ENCODE data around the gene ACTR1A.

The ACTR1A gene

DNA sequence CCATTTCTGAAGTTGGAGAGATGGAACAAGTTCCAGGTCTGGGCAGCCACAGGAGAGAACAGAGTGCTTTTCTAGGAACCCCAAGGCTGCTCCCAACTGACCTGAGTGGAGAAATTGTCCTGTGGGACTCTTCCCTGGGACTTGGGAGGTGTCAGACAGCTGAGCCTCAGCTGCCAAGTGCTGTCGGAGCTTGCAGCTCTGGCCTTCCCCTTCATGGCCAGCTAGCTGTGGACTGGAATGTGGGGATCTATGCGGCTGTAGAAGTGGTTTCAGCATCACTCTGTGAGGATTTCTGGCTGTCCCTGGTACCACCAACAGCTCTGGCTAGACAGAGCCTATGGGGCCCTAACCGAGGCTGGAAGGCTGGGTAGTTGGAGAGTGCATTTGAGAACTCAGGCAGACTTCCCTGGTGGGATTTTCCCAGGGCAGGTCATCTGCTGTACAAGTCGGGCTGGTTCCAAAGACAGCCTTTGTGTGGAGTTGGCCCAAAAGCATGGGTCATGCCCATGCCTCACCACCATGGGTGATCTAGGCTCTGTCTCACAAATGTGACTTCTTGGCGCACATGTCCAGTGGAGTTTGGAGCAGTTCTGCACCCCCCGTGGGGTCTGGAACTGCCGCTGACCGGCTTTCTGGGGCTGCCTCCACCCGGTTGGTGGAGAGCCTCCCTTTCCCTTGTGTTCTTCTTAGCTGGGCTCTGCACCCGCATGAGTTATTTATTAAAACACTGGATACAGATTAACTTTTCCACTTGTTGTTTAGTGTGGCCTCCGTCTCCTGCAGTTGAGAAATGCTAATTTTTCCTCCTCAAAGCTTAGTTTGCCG, 12.2 kb upstream of the ACTR1A start:
- ChIA-PET CTCF (interaction anchor here (0.5 kb wide), 1 partner anchor 69 kb away, joined by 3 read pairs; no protein-coding TSS in a partner anchor), POLR2A (no interaction called here)
- DNase-seq (ENCODE audit: extremely low spot score), result no peak
- TF ChIP-seq, protein P1, sequence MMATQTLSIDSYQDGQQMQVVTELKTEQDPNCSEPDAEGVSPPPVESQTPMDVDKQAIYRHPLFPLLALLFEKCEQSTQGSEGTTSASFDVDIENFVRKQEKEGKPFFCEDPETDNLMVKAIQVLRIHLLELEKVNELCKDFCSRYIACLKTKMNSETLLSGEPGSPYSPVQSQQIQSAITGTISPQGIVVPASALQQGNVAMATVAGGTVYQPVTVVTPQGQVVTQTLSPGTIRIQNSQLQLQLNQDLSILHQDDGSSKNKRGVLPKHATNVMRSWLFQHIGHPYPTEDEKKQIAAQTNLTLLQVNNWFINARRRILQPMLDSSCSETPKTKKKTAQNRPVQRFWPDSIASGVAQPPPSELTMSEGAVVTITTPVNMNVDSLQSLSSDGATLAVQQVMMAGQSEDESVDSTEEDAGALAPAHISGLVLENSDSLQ (IDR thresholded peaks at IDR 0.05), result no peak
- TF ChIP-seq LEF1 (IDR thresholded peaks at IDR 0.05; ENCODE audit: borderline replicate concordance) (no peak), FOXK2 (IDR thresholded peaks at IDR 0.05) (no peak), L3MBTL2 (conservative IDR thresholded peaks at IDR 0.05) (no peak), FOXA1 (IDR thresholded peaks at IDR 0.05) (no peak), CTBP1 (IDR thresholded peaks at IDR 0.05; ENCODE audit: borderline replicate concordance) (no peak), BHLHE40 (IDR thresholded peaks at IDR 0.05; ENCODE audit: borderline replicate concordance) (no peak), HDGF (IDR thresholded peaks at IDR 0.05; ENCODE audit: borderline replicate concordance) (no peak), ARNT (IDR thresholded peaks at IDR 0.05) (no peak), FOXM1 (IDR thresholded peaks at IDR 0.05; ENCODE audit: borderline replicate concordance) (no peak), SP1 (IDR thresholded peaks at IDR 0.05) (no peak), SUZ12 (IDR thresholded peaks at IDR 0.05) (no peak), TARDBP (IDR thresholded peaks at IDR 0.05) (no peak), ELF4 (IDR thresholded peaks at IDR 0.05) (no peak), NFRKB (IDR thresholded peaks at IDR 0.05) (no peak), ZNF384 (IDR thresholded peaks at IDR 0.05) (no peak)

DNA sequence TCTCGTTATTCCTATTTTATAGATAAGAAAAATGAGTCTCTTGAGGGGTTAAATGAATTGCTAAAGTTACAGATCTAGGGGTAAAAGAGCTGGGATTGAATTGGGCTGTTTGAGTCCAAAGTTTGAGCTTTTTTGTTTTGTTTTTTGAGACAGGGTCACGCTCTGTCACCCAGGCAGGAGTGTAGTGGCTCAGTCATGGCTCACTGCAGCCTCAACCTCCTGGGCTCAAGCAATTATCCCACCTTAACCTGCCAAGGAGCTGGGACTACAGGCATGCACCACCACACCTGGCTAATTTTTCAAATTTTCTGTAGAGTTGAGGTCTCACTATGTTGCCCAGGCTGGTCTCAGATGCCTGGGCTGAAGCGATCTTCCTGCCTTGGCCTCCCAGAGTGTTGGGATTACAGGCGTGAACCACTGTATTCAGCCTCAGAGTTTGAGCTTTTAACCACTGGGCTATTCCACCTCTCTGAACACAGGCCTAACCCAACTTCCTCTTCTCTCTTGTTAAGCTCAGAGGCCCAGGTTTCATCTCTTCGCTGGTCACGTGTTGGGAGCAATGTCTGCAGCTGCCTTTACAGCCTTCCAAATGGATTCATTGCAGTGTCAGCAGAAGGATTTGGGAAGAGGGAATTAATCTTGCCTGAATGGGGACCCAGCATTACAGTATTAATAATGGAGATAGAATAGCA, 9.2 kb upstream of the ACTR1A start:
- POLR2A ChIA-PET, result no interaction called here
- TF ChIP-seq ELF4 (IDR thresholded peaks at IDR 0.05), result no peak
- TF ChIP-seq ARNT (IDR thresholded peaks at IDR 0.05), result no peak
- no peak for TF ChIP-seq LEF1 (IDR thresholded peaks at IDR 0.05; ENCODE audit: borderline replicate concordance)
- no peak for TF ChIP-seq NFRKB (IDR thresholded peaks at IDR 0.05)
- TF ChIP-seq FOXK2 (IDR thresholded peaks at IDR 0.05), result no peak
- no peak for TF ChIP-seq CTBP1 (IDR thresholded peaks at IDR 0.05; ENCODE audit: borderline replicate concordance)
- no peak for TF ChIP-seq FOXM1 (IDR thresholded peaks at IDR 0.05; ENCODE audit: borderline replicate concordance)
- TF ChIP-seq TARDBP (IDR thresholded peaks at IDR 0.05), result no peak
- TF ChIP-seq BHLHE40 (IDR thresholded peaks at IDR 0.05; ENCODE audit: borderline replicate concordance), result no peak
- TF ChIP-seq ZNF384 (IDR thresholded peaks at IDR 0.05), result no peak
- no peak for TF ChIP-seq SP1 (IDR thresholded peaks at IDR 0.05)
- no peak for TF ChIP-seq L3MBTL2 (conservative IDR thresholded peaks at IDR 0.05)
- no peak for TF ChIP-seq HDGF (IDR thresholded peaks at IDR 0.05; ENCODE audit: borderline replicate concordance)
- no peak for TF ChIP-seq SUZ12 (IDR thresholded peaks at IDR 0.05)
- TF ChIP-seq FOXA1 (IDR thresholded peaks at IDR 0.05), result no peak
- TF ChIP-seq, protein P1 (IDR thresholded peaks at IDR 0.05), result no peak
- no peak for DNase-seq (ENCODE audit: extremely low spot score)
- CTCF ChIA-PET, result interaction anchor here (0.7 kb wide), 1 partner anchor 28 kb away, joined by 3 read pairs; no protein-coding TSS in a partner anchor

DNA sequence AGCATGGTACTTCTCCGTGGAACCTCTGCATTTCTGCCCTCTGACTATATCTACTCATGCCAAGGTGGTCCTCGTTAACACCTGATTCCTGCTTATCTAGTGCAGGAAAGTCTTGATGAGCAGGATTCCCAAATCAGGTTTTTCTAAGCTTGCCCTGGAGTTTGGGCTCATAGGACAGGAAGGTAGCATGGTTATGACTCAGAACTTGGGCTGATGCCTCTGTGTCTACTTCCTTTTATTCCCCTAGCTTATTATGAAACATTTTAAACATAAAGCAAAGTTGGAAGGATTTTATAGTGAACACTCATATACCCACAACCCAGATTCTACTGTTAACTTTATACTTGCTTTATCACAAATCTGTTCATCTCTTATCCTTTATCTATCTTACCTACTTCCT, 6.9 kb upstream of the ACTR1A start:
- DNase-seq (ENCODE audit: extremely low spot score), result no peak
- TF ChIP-seq SUZ12 (IDR thresholded peaks at IDR 0.05) (no peak), FOXM1 (IDR thresholded peaks at IDR 0.05; ENCODE audit: borderline replicate concordance) (no peak), NFRKB (IDR thresholded peaks at IDR 0.05) (no peak), ARNT (IDR thresholded peaks at IDR 0.05) (no peak), FOXK2 (IDR thresholded peaks at IDR 0.05) (no peak), ZNF384 (IDR thresholded peaks at IDR 0.05) (no peak), SP1 (IDR thresholded peaks at IDR 0.05) (no peak), LEF1 (IDR thresholded peaks at IDR 0.05; ENCODE audit: borderline replicate concordance) (no peak), BHLHE40 (IDR thresholded peaks at IDR 0.05; ENCODE audit: borderline replicate concordance) (no peak), L3MBTL2 (conservative IDR thresholded peaks at IDR 0.05) (no peak), TARDBP (IDR thresholded peaks at IDR 0.05) (no peak), CTBP1 (IDR thresholded peaks at IDR 0.05; ENCODE audit: borderline replicate concordance) (no peak), FOXA1 (IDR thresholded peaks at IDR 0.05) (no peak), HDGF (IDR thresholded peaks at IDR 0.05; ENCODE audit: borderline replicate concordance) (no peak), ELF4 (IDR thresholded peaks at IDR 0.05) (no peak)
- TF ChIP-seq, protein P1 (IDR thresholded peaks at IDR 0.05), result no peak
- ChIA-PET POLR2A (no interaction called here), CTCF (no interaction called here)

DNA sequence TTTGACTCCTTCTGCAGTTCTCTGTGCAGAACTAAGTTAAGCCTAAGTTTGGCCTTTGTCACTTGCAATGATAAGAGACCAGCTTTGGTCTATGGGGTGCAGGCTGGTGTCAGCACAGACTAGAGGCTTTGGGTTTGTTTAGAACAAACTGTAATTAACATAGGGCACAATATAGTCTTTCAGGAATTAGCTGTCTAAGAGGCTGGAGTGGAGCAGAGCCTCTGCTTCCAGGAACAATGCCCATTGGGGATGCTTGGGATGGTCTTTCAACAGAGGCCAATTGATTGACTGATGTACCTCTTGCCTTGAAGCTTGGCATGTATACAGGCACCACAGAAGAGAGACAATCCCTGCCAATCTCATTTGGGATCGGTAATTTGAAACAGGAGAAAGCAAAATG, 6.0 kb upstream of the ACTR1A start:
- CTCF ChIA-PET, result interaction anchor here (0.5 kb wide), 1 partner anchor 200 kb away, joined by 3 read pairs; no protein-coding TSS in a partner anchor
- TF ChIP-seq ZNF384 (IDR thresholded peaks at IDR 0.05) (no peak), FOXM1 (IDR thresholded peaks at IDR 0.05; ENCODE audit: borderline replicate concordance) (no peak), FOXA1 (IDR thresholded peaks at IDR 0.05) (no peak), NFRKB (IDR thresholded peaks at IDR 0.05) (no peak), TARDBP (IDR thresholded peaks at IDR 0.05) (no peak), SUZ12 (IDR thresholded peaks at IDR 0.05) (no peak), CTBP1 (IDR thresholded peaks at IDR 0.05; ENCODE audit: borderline replicate concordance) (no peak), ARNT (IDR thresholded peaks at IDR 0.05) (no peak), ELF4 (IDR thresholded peaks at IDR 0.05) (no peak), BHLHE40 (IDR thresholded peaks at IDR 0.05; ENCODE audit: borderline replicate concordance) (no peak), L3MBTL2 (conservative IDR thresholded peaks at IDR 0.05) (no peak), HDGF (IDR thresholded peaks at IDR 0.05; ENCODE audit: borderline replicate concordance) (no peak), LEF1 (IDR thresholded peaks at IDR 0.05; ENCODE audit: borderline replicate concordance) (no peak), FOXK2 (IDR thresholded peaks at IDR 0.05) (no peak), SP1 (IDR thresholded peaks at IDR 0.05) (no peak)
- TF ChIP-seq, protein P1 (IDR thresholded peaks at IDR 0.05), result no peak
- POLR2A ChIA-PET, result no interaction called here
- DNase-seq (ENCODE audit: extremely low spot score), result no peak

Data from HEK293T (cell line).